H1 (cell line): ENCODE measurements around the gene WFIKKN1. TPM values are rescaled to one million over a fixed set of nuclear protein-coding genes. Genes with fewer than 3 reads are reported as not detected.

Experiments used
- CTCF ChIA-PET: fragments of 300-600 bp; sonication (Branson Sonifier 250); formaldehyde crosslinking; loops from one replicate; lab custom pipeline; 2021; ENCODE audit not compliant: partially characterized antibody; lab: Charles Lee
- POLR2A ChIA-PET: fragments of 300-600 bp; sonication (Branson Sonifier 250); formaldehyde crosslinking; loops from one replicate; lab custom pipeline; 2021; ENCODE audit warnings: inconsistent platforms; ENCODE audit not compliant: partially characterized antibody; lab: Charles Lee
- DNase-seq, 2 experiments: peaks; one replicate each; pipeline versions ENCODE4 v3.0.0 to v3.0.0-alpha.2; 2010 to 2022; ENCODE audit warnings: low spot score in 2 of 2, low read depth in 1 of 2, mixed read lengths in 1 of 2
- FAIRE-seq: peaks from 2 replicates; lab custom pipeline; 2011; peaks lifted over from hg19 to GRCh38; lab: Jason Lieb, UNC
- H2AFZ ChIP-seq: 2 replicates; pipeline ENCODE4 v1.8.1; 2012; ENCODE audit warnings: low read length, inconsistent platforms
- H2AK5ac ChIP-seq: 2 replicates; pipeline ENCODE4 v1.6.1; 2013; ENCODE audit warnings: low read depth, low read length
- H2BK120ac ChIP-seq: replicated peaks from 2 replicates; pipeline ENCODE3; 2013; ENCODE audit warnings: low read depth, low read length, inconsistent platforms
- H2BK12ac ChIP-seq: 2 replicates; pipeline ENCODE4 v1.6.1; 2013; ENCODE audit warnings: low read depth, low read length
- H2BK15ac ChIP-seq: 2 replicates; pipeline ENCODE4 v1.6.1; 2013; ENCODE audit warnings: low read length
- H2BK20ac ChIP-seq: 2 replicates; pipeline ENCODE4 v1.6.1; 2013; ENCODE audit warnings: low read length
- H2BK5ac ChIP-seq: 2 replicates; pipeline ENCODE4 v1.6.1; 2013; ENCODE audit warnings: low read depth, low read length
- H3K14ac ChIP-seq: 2 replicates; pipeline ENCODE4 v1.6.1; 2013; ENCODE audit warnings: inconsistent platforms; ENCODE audit not compliant: insufficient read length
- H3K18ac ChIP-seq: 2 replicates; pipeline ENCODE4 v1.6.1; 2013; ENCODE audit warnings: low read length; ENCODE audit errors: extremely low read depth
- H3K23ac ChIP-seq: 2 replicates; pipeline ENCODE4 v1.6.1; 2013; ENCODE audit warnings: inconsistent platforms; ENCODE audit not compliant: insufficient read length
- H3K23me2 ChIP-seq: 2 replicates; pipeline ENCODE4 v1.6.1; 2013; ENCODE audit warnings: low read depth, low read length
- H3K27ac ChIP-seq: 2 replicates; pipeline ENCODE4 v1.6.1; 2011; ENCODE audit warnings: low read depth, low read length, inconsistent platforms
- H3K27me3 ChIP-seq, 4 experiments: replicated peaks in 1 of 4; 1 replicate in 1 of 4; 2 replicates in 3 of 4; pipeline versions ENCODE4 v1.6.1 to v1.8.1; 2011 to 2013; ENCODE audit warnings: low read length in 3 of 4, mild to moderate bottlenecking in 3 of 4, inconsistent platforms in 2 of 4, mixed read lengths in 2 of 4, moderate library complexity in 1 of 4; ENCODE audit not compliant: control insufficient read depth in 3 of 4, insufficient read depth in 3 of 4; ENCODE audit errors: extremely low read depth in 1 of 4
- H3K36me3 ChIP-seq, 4 experiments: 2 replicates each; pipeline versions ENCODE4 v1.6.1 to v1.8.1; 2011 to 2013; ENCODE audit warnings: mild to moderate bottlenecking in 4 of 4, low read length in 3 of 4, moderate library complexity in 2 of 4, control low read depth in 1 of 4, inconsistent platforms in 1 of 4; ENCODE audit not compliant: insufficient read depth in 4 of 4, control insufficient read depth in 2 of 4
- H3K4ac ChIP-seq: replicated peaks from 2 replicates; pipeline ENCODE3; 2013; ENCODE audit warnings: low read length, low read depth, mixed read lengths, inconsistent platforms; ENCODE audit not compliant: insufficient read length
- H3K4me1 ChIP-seq, 4 experiments: replicated peaks in 1 of 4; 1 replicate in 1 of 4; 2 replicates in 3 of 4; pipeline versions ENCODE4 v1.6.1 to v1.8.1; 2011 to 2013; ENCODE audit warnings: low read length in 3 of 4, inconsistent platforms in 2 of 4, mixed read lengths in 1 of 4; ENCODE audit not compliant: insufficient read depth in 4 of 4, control insufficient read depth in 3 of 4
- H3K4me2 ChIP-seq, 2 experiments: 2 replicates each; pipeline versions ENCODE4 v1.6.1 to v1.8.1; 2011 to 2013; ENCODE audit warnings: low read depth in 2 of 2, low read length in 2 of 2, control low read depth in 1 of 2, inconsistent platforms in 1 of 2, mild to moderate bottlenecking in 1 of 2; ENCODE audit not compliant: insufficient read depth in 1 of 2
- H3K4me3 ChIP-seq, 4 experiments: fragments of 200-600, 300-600 bp in 1 of 4; sonication (generic), shearing (Covaris generic), sonication (Bioruptor Twin) in 1 of 4; 2 replicates each; pipeline versions ENCODE4 v1.5.1 to v1.8.1; 2011 to 2016; ENCODE audit warnings: low read length in 4 of 4, low read depth in 3 of 4, control low read depth in 2 of 4, inconsistent platforms in 2 of 4, mild to moderate bottlenecking in 2 of 4, mixed read lengths in 1 of 4, moderate library complexity in 1 of 4; ENCODE audit not compliant: insufficient read depth in 2 of 4; ENCODE audit errors: extremely low read depth in 1 of 4
- H3K56ac ChIP-seq: replicated peaks from 2 replicates; pipeline ENCODE3; 2013; ENCODE audit warnings: low read depth, mild to moderate bottlenecking, mixed read lengths, low read length, inconsistent platforms; ENCODE audit not compliant: insufficient read length
- H3K79me1 ChIP-seq: 2 replicates; pipeline ENCODE4 v1.6.1; 2013; ENCODE audit warnings: low read depth, low read length, control low read depth
- H3K79me2 ChIP-seq, 2 experiments: 2 replicates each; pipeline versions ENCODE4 v1.6.1 to v1.8.1; 2012 to 2013; ENCODE audit warnings: low read length in 2 of 2, mild to moderate bottlenecking in 2 of 2, inconsistent platforms in 1 of 2; ENCODE audit not compliant: insufficient read depth in 2 of 2, control insufficient read depth in 1 of 2
- H3K9ac ChIP-seq, 4 experiments: replicated peaks in 1 of 4; 1 replicate in 1 of 4; 2 replicates in 3 of 4; pipeline versions ENCODE4 v1.6.1 to v1.8.1; 2011 to 2013; ENCODE audit warnings: low read depth in 3 of 4, low read length in 3 of 4, control low read depth in 2 of 4, mild to moderate bottlenecking in 2 of 4, moderate library complexity in 2 of 4, inconsistent platforms in 1 of 4; ENCODE audit errors: extremely low read depth in 1 of 4
- H3K9me3 ChIP-seq, 2 experiments: 2 replicates each; pipeline versions ENCODE4 v1.6.1 to v1.8.1; 2012 to 2013; ENCODE audit warnings: mild to moderate bottlenecking in 2 of 2, moderate library complexity in 2 of 2, control low read depth in 1 of 2, inconsistent platforms in 1 of 2, low read depth in 1 of 2, low read length in 1 of 2, mixed read lengths in 1 of 2; ENCODE audit not compliant: insufficient read depth in 2 of 2
- H4K20me1 ChIP-seq, 2 experiments: replicated peaks in 1 of 2; 2 replicates each; pipeline versions ENCODE3 to v1.8.1; 2011 to 2013; ENCODE audit warnings: inconsistent platforms in 2 of 2, low read length in 2 of 2, mild to moderate bottlenecking in 1 of 2; ENCODE audit not compliant: insufficient read depth in 2 of 2, control insufficient read depth in 1 of 2
- H4K5ac ChIP-seq: 2 replicates; pipeline ENCODE4 v1.6.1; 2013; ENCODE audit warnings: low read length, low read depth, mixed read lengths, inconsistent platforms; ENCODE audit not compliant: insufficient read length
- H4K8ac ChIP-seq: 2 replicates; pipeline ENCODE4 v1.8.0; 2013; ENCODE audit warnings: mild to moderate bottlenecking, moderate library complexity, low read length, inconsistent platforms; ENCODE audit not compliant: insufficient read depth; ENCODE audit errors: extremely low read depth
- H4K91ac ChIP-seq: replicated peaks from 2 replicates; pipeline ENCODE3; 2013; ENCODE audit warnings: low read length, mixed read lengths, inconsistent platforms; ENCODE audit not compliant: insufficient read length
- CBX5 ChIP-seq: fragments of 300-800, 300-1000 bp; sonication (generic); IDR thresholded peaks from 2 replicates; pipeline ENCODE4 v1.7.1; 2016; ENCODE audit warnings: antibody characterized with exemption, low read length, low read depth
- CEBPB ChIP-seq: IDR thresholded peaks from 2 replicates; pipeline ENCODE4 v1.6.1; 2012; ENCODE audit warnings: low read depth, low read length
- CREB1 ChIP-seq: IDR thresholded peaks from 2 replicates; pipeline ENCODE4 v1.6.1; 2012; ENCODE audit warnings: inconsistent platforms
- CTBP2 ChIP-seq: IDR thresholded peaks from 2 replicates; pipeline ENCODE4 v1.7.0; 2011; ENCODE audit warnings: borderline replicate concordance, mild to moderate bottlenecking, moderate library complexity, mixed read lengths, low read length; ENCODE audit not compliant: insufficient read depth, insufficient read length
- KDM4A ChIP-seq: IDR thresholded peaks from one replicate; pipeline ENCODE4 v1.7.1; 2012; ENCODE audit warnings: low read depth, mild to moderate bottlenecking, moderate library complexity, low read length, inconsistent platforms; ENCODE audit not compliant: severe bottlenecking
- NRF1 ChIP-seq: IDR thresholded peaks from 2 replicates; pipeline ENCODE4 v1.6.1; 2011; ENCODE audit warnings: mild to moderate bottlenecking, low read depth, low read length, improper control_type of control experiment
- POLR2AphosphoS5 ChIP-seq: IDR thresholded peaks from 2 replicates; pipeline ENCODE4 v1.6.1; 2011; ENCODE audit warnings: low read depth, low read length
- RBBP5 ChIP-seq: IDR thresholded peaks from 2 replicates; pipeline ENCODE4 v1.7.1; 2012; ENCODE audit warnings: low read depth, mild to moderate bottlenecking, inconsistent platforms, low read length, moderate library complexity, borderline replicate concordance
- SIRT6 ChIP-seq: IDR thresholded peaks from one replicate; pipeline ENCODE4 v1.7.1; 2012; ENCODE audit warnings: low read length, inconsistent platforms
- TCF12 ChIP-seq: IDR thresholded peaks from 2 replicates; pipeline ENCODE4 v1.6.1; 2011; ENCODE audit warnings: low read depth, mild to moderate bottlenecking, low read length
- WGBS, 2 experiments: shearing (Covaris generic) in 1 of 2; methylation state at CpG; one replicate each; pipeline versions ENCODE4 v1.1.6 to v1.1.7; 2013 to 2015; ENCODE audit warnings: low lambda C conversion rate in 2 of 2, mixed read lengths in 2 of 2, inconsistent platforms in 1 of 2, low coverage in 1 of 2, missing lambda C conversion rate in 1 of 2; ENCODE audit not compliant: insufficient replicate concordance in 2 of 2, insufficient coverage in 1 of 2, insufficient read length in 1 of 2; ENCODE audit errors: extremely low coverage in 1 of 2, missing lambda C conversion rate in 1 of 2; 5-methylcytosine and 5-hydroxymethylcytosine counted together
- polyA plus RNA-seq, 7 experiments: library from polyadenylated mRNA; depleted of rRNA in 3 of 7; stranded (reverse) in 5 of 7; unstranded in 2 of 7; fragments of >200 nt in 5 of 7; fragments of 200-250 nt in 2 of 7; gene quantifications; 1 replicate in 5 of 7; 2 replicates in 1 of 7; 4 replicates in 1 of 7; pipeline versions ENCODE4 v1.2.1 to v1.2.3, GENCODE V29; 2011 to 2013; ENCODE audit warnings: missing spikeins in 2 of 7, mixed read lengths in 2 of 7
- total RNA-seq: library from RNA; stranded (reverse); fragmentation: NEBNext Ultra II Directional; extraction: Animal tissue kit (Norgen Biotek cat#: 25700); gene quantifications from 2 replicates; pipeline ENCODE4 v1.2.1, GENCODE V29; 2021
- TF ChIP-seq, protein P1 (sequence below), 3 experiments: IDR thresholded peaks; 1 replicate in 2 of 3; 2 replicates in 1 of 3; pipeline versions ENCODE4 v1.5.1 to v1.6.1; 2011; ENCODE audit warnings: low read length in 3 of 3, mild to moderate bottlenecking in 3 of 3, inconsistent platforms in 2 of 3, low read depth in 1 of 3, moderate library complexity in 1 of 3; ENCODE audit not compliant: insufficient read depth in 1 of 3; ENCODE audit errors: control extremely low read depth in 1 of 3

WFIKKN1 gene
- total and polyA plus RNA-seq, 2 of the 8 experiments (the other 6 are each of a cell fraction or from before 2014, with no cell fraction given): 11.4 to 15.8 TPM

DNA sequence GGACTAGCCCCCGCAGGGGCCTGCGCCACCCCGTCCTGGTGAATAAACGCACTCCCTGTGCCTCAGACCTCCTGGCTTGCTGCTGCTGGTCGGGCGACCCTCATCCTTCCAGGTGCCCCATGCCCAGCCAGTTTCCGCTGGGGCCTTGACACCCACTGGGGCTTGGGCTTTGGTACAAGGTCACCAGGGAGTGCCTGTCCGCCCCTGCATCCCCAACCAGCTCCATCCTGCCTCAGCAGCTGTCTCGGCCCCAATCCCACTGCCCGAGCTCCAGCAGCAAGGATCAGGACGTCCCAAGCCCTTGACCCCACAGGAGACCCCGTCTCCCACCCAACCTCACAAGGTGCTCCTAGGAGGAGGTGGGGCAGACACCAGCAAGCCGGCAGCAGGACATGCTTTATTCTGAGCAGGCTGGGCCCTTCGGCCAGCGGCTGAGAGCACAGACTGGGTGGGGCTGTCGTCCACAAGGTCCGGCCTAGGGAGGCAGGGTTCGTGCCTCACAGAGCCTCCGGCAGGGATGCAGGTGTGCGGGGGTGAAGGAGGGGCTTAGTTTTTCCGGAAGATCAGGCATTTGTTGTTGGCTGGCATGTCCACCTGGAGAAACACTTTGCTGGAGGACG is 3.4 kb downstream of the WFIKKN1 start:
- peaks cover 0 to 6% of the 10 kb centered on the region in 2 experiments; a peak in 1 of 4 replicates for H3K79me2 ChIP-seq
- FAIRE-seq (no peak), DNase-seq (no peak)
- no peak overlapping the region for H2AFZ ChIP-seq
- no peak overlapping the region for H2BK15ac ChIP-seq
- peaks cover 0 to 42% (median 34%) of the 10 kb centered on the region in 4 experiments; a peak in 6 of 7 replicates for H3K4me1 ChIP-seq
- no peak overlapping the region for H3K23ac ChIP-seq
- H4K8ac ChIP-seq: no peak overlapping the region
- H4K91ac ChIP-seq: no peak overlapping the region
- no peak overlapping the region for H2BK120ac ChIP-seq
- H3K4me3 ChIP-seq: no peak overlapping the region
- no peak overlapping the region for H3K4ac ChIP-seq
- H3K27me3 ChIP-seq: no peaks in the 10 kb centered on the region
- ChIA-PET POLR2A (interaction anchor here (0.7 to 2.7 kb wide), 7 partner anchors 10 to 263 kb away, joined by 3 to 16 read pairs (median 4); partner anchors contain the start of gene MRPL28), CTCF (interaction anchor here (0.6 to 1.3 kb wide), 3 partner anchors 14 to 67 kb away, joined by 3 read pairs; partner anchors contain the start of gene NHLRC4)
- H3K4me2 ChIP-seq: no peak overlapping the region
- H4K5ac ChIP-seq: no peak overlapping the region
- H4K20me1 ChIP-seq: peaks cover 3 to 10% of the 10 kb centered on the region in 2 experiments
- H3K9me3 ChIP-seq: no peaks in the 10 kb centered on the region
- H3K14ac ChIP-seq: no peak overlapping the region
- H2BK12ac ChIP-seq: peak overlapping the region; percentile 17; the same call in 1 of the 2 replicates
- no peak overlapping the region for H3K27ac ChIP-seq
- H3K79me1 ChIP-seq: no peaks in the 10 kb centered on the region
- H3K9ac ChIP-seq: no peak overlapping the region
- H2BK20ac ChIP-seq: no peak overlapping the region
- no peak overlapping the region for H3K18ac ChIP-seq
- H3K56ac ChIP-seq: no peak overlapping the region
- 88% methylated on average over 21 of the region's 22 CpGs; no CpG with 5 or more reads in 1 of the 2 experiments for WGBS, 2 experiments
- H2BK5ac ChIP-seq: no peak overlapping the region
- H3K36me3 ChIP-seq: peaks cover 0 to 21% (median 3%) of the 10 kb centered on the region in 4 experiments; a peak in 4 of 8 replicates
- peaks cover 8% of the 10 kb centered on the region; the same call in 1 of the 2 replicates for H3K23me2 ChIP-seq
- H2AK5ac ChIP-seq: no peak overlapping the region
- no peak for TF ChIP-seq CBX5
- TF ChIP-seq CEBPB: no peak
- TF ChIP-seq KDM4A: no peak
- TF ChIP-seq CREB1: no peak
- TF ChIP-seq RBBP5: no peak
- no peak for TF ChIP-seq POLR2AphosphoS5
- TF ChIP-seq NRF1: no peak
- TF ChIP-seq CTBP2: no peak
- no peak for TF ChIP-seq TCF12
- no peak for TF ChIP-seq SIRT6
- TF ChIP-seq, protein P1, sequence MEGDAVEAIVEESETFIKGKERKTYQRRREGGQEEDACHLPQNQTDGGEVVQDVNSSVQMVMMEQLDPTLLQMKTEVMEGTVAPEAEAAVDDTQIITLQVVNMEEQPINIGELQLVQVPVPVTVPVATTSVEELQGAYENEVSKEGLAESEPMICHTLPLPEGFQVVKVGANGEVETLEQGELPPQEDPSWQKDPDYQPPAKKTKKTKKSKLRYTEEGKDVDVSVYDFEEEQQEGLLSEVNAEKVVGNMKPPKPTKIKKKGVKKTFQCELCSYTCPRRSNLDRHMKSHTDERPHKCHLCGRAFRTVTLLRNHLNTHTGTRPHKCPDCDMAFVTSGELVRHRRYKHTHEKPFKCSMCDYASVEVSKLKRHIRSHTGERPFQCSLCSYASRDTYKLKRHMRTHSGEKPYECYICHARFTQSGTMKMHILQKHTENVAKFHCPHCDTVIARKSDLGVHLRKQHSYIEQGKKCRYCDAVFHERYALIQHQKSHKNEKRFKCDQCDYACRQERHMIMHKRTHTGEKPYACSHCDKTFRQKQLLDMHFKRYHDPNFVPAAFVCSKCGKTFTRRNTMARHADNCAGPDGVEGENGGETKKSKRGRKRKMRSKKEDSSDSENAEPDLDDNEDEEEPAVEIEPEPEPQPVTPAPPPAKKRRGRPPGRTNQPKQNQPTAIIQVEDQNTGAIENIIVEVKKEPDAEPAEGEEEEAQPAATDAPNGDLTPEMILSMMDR (IDR thresholded peaks at IDR 0.05; ENCODE audit: control extremely low read depth in 1 of 3, insufficient read depth in 1 of 3, low read depth in 1 of 3, low read length in 3 of 3): no peak
